Ascending aorta (tissue), 2 donors: Measurements from ENCODE around the gene SZT2. TPM values are rescaled to one million over a fixed set of nuclear protein-coding genes. Genes with fewer than 3 reads are reported as not detected.

Source experiments
- DNase-seq, 2 donors: peaks; one replicate each; pipeline ENCODE4 v3.0.0-alpha.2; 2019; ENCODE audit warnings: low spot score in 2 of 2
- H3K27ac ChIP-seq, 2 donors: fragments of 200-600 bp; sonication (generic); one replicate each; pipeline ENCODE4 v1.5.1; 2016 to 2017; ENCODE audit warnings: mild to moderate bottlenecking in 1 of 2
- H3K27me3 ChIP-seq: fragments of 200-600 bp; sonication (generic); one replicate; pipeline ENCODE4 v1.5.1; 2017
- H3K36me3 ChIP-seq, 2 donors: fragments of 200-600 bp; sonication (generic); one replicate each; pipeline ENCODE4 v1.5.1; 2016
- H3K4me1 ChIP-seq, 2 donors: fragments of 200-600 bp; sonication (generic); one replicate each; pipeline ENCODE4 v1.5.1; 2016 to 2017; ENCODE audit warnings: mild to moderate bottlenecking in 1 of 2
- H3K4me3 ChIP-seq, 2 donors: fragments of 200-600 bp; sonication (generic); one replicate each; pipeline ENCODE4 v1.5.1; 2016 to 2017; ENCODE audit warnings: mild to moderate bottlenecking in 1 of 2
- H3K9me3 ChIP-seq, 2 donors: fragments of 200-600 bp; sonication (generic); one replicate each; pipeline ENCODE4 v1.5.1; 2016
- intact Hi-C: fragments of 100-400 bp; cut with DNase I; formaldehyde crosslinking; loops from one replicate; pipeline ENCODE4 v1.15.1; 2023
- total RNA-seq: library from RNA; depleted of rRNA; stranded (reverse); fragments of >200 nt; gene quantifications from one replicate; pipeline ENCODE4 v1.1.0, GENCODE V29; 2016
- TF ChIP-seq, protein P1 (sequence below), 3 experiments: fragments of 200-600 bp in 2 of 3; fragments of 450-650 bp in 1 of 3; sonication (generic) in 2 of 3; IDR thresholded peaks; one replicate each; pipeline ENCODE4 v1.5.1; 2016 to 2019; ENCODE audit warnings: antibody characterized with exemption in 3 of 3, mild to moderate bottlenecking in 1 of 3, moderate library complexity in 1 of 3

Gene SZT2
- total RNA-seq, 1 donor from 2014 or later, result 35.9 TPM

DNA sequence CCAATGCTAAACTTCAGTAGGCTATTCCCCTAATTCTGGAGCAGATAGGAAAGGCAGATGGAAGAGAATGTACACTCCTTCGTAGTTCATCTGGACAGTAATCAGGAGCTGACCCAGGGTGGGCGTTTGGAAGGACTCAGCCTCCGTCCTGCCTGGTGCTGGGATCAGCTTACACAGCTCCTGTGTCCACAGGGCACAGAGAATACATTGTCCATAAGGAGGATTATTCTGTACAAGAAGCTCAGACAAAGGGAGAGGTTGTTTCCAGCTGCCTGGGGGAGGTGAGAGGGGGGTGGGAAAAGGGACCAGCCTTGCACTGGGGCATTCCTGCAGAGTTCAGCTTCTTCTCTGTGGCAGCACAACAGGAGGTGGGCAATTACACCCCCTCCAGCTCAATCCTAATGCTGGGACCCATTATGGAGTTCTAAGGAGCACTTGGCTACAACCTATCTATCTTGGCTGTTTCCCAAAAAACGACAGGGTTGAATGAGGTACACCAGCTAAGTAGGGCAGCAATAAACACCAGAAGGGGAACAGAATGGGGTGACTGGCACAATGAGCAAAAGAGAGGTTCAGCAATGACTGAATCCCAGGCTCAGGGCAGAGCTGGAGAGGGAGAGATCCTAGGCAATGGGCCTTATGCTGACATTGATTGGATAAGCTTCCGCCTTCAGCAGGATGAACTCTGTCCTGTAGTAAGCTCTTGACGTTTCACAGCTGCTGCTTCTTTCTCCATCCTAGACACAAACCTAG is 7.5 kb upstream of the SZT2 start:
- Histone ChIP-seq H3K4me1 (no peaks in the 10 kb centered on the region), H3K4me3 (no peak overlapping the region), H3K36me3 (peaks cover 41 to 67% of the 10 kb centered on the region in 2 donors), H3K27me3 (no peaks in the 10 kb centered on the region), H3K27ac (no peak overlapping the region), H3K9me3 (no peaks in the 10 kb centered on the region)
- intact Hi-C loops, result no loop called here
- DNase-seq, result no peak
- TF ChIP-seq, protein P1, sequence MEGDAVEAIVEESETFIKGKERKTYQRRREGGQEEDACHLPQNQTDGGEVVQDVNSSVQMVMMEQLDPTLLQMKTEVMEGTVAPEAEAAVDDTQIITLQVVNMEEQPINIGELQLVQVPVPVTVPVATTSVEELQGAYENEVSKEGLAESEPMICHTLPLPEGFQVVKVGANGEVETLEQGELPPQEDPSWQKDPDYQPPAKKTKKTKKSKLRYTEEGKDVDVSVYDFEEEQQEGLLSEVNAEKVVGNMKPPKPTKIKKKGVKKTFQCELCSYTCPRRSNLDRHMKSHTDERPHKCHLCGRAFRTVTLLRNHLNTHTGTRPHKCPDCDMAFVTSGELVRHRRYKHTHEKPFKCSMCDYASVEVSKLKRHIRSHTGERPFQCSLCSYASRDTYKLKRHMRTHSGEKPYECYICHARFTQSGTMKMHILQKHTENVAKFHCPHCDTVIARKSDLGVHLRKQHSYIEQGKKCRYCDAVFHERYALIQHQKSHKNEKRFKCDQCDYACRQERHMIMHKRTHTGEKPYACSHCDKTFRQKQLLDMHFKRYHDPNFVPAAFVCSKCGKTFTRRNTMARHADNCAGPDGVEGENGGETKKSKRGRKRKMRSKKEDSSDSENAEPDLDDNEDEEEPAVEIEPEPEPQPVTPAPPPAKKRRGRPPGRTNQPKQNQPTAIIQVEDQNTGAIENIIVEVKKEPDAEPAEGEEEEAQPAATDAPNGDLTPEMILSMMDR (IDR thresholded peaks at IDR 0.05), result no peak

DNA sequence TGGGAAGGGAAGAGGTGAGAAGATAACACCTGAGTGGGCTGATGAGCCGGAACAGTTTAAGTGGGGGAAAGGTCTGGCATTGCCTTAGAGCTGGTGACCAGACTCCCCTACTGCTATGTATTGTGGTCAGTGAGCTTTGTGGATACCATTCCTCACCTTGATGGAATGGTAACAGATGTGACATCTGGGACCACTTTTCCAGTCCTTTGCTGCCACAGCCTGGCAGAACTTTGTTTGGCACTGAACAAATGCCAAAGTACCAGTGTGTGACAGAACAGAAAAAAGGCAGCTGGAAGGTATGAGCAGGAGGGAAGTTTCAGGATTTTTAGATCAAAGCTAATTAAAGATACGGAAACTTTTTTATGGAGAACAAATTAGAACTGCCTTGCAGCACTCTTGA is 6.2 kb upstream of the SZT2 start:
- no peak overlapping the region for H3K27ac ChIP-seq
- no peak overlapping the region for H3K4me3 ChIP-seq
- peaks cover 46 to 69% of the 10 kb centered on the region in 2 donors for H3K36me3 ChIP-seq

DNA sequence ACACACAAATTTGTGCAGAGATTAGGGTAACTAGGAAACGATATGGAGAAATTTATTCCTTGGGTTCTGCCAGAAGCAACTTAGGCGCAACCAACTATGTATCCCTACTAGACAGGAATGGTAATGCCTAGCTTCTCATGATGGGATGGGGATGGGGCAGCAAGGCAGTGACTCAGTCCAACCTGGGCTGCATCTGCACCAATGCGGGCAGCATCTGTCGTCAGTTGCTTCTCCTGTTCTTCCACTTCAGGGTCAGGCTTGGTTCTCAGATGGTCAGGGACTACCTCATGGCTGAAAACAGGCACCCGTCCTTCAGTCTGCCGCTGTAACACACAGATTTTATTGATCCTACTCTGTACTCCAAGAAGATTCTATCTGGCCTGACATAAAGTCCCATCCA is 3.0 kb upstream of the SZT2 start:
- TF ChIP-seq, protein P1 (IDR thresholded peaks at IDR 0.05), result no peak
- DNase-seq, result no peak
- intact Hi-C loops, result no loop called here
- Histone ChIP-seq H3K9me3 (no peaks in the 10 kb centered on the region), H3K4me3 (no peak overlapping the region), H3K36me3 (peaks cover 46 to 62% of the 10 kb centered on the region in 2 donors), H3K27me3 (no peaks in the 10 kb centered on the region), H3K4me1 (peaks cover 18 to 25% of the 10 kb centered on the region in 2 donors), H3K27ac (no peak overlapping the region)

More for the DNA sequence above, 6.2 kb upstream of the SZT2 start:
- TF ChIP-seq, protein P1 (IDR thresholded peaks at IDR 0.05), result peak in 1 of 3 experiments; percentile 6
- DNase-seq, result no peak
- no peaks in the 10 kb centered on the region for H3K27me3 ChIP-seq
- intact Hi-C loops, result no loop called here
- peaks cover 7 to 11% of the 10 kb centered on the region in 2 donors for H3K4me1 ChIP-seq
- H3K9me3 ChIP-seq, result no peaks in the 10 kb centered on the region

DNA sequence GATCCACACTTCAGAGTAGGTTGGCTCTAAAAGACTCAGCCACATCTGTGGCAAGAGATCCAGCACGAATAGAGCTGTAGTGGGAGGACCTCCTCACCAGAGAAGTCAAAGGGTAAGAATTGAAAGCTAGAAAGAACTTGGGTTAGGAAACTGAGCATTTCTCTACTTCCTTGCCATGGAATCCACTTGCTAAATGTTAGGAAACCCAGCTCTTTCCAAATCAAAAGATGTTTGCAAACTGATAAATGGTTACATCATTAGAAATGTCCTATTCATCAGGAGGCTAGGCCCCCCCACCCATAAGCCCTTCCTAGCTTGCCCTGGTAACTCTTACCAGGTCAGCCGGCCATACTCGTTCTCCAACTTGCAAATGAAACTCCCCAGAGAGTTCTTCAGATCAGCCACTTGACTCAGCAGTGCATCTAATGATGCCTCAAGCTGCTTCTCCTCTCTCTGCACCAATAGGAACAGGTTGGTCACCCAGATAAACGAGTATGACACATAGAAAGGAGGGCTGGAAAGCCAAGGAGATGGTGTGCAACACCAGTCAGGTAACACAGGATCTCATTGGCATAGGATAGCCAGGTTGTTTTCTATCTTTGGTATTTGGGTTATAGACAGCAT is 1.6 kb upstream of the SZT2 start:
- H3K4me1 ChIP-seq, result peaks cover 18 to 25% of the 10 kb centered on the region in 2 donors
- intact Hi-C loops, result loop anchor here (2.0 kb wide), 1 partner anchor 39 kb away; no protein-coding TSS in a partner anchor
- peaks cover 44 to 48% of the 10 kb centered on the region in 2 donors for H3K36me3 ChIP-seq
- H3K27me3 ChIP-seq, result no peaks in the 10 kb centered on the region
- DNase-seq, result no peak
- peak overlapping the region; percentile 79 to 92 for H3K4me3 ChIP-seq
- no peaks in the 10 kb centered on the region for H3K9me3 ChIP-seq
- peak overlapping the region in 1 of 2 donors; percentile 86 for H3K27ac ChIP-seq
- TF ChIP-seq, protein P1 (IDR thresholded peaks at IDR 0.05), result no peak

DNA sequence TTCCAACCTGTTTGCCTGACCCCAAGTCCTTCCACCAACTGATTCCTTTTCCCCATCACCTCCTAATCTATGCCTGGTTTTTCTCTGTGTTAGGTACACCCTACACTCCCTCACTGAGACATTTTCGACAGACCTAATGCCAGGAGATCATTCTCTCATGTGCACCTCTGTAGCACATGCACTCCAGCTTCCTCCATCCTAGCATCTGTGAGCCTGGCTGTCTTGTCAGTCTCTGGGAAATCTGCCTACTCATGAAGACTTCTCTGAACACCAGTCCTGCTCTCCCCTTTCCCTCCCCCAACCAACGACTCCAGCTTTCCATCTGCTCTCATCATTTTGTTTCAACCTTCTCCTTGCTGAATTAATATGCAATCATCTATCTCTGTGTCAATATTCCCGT is 1.1 kb upstream of the SZT2 start:
- Histone ChIP-seq H3K27me3 (no peaks in the 10 kb centered on the region), H3K4me3 (peak overlapping the region; percentile 79 to 92), H3K9me3 (no peaks in the 10 kb centered on the region), H3K27ac (peak overlapping the region; percentile 86 to 90), H3K36me3 (peaks cover 39 to 43% of the 10 kb centered on the region in 2 donors), H3K4me1 (peaks cover 18 to 25% of the 10 kb centered on the region in 2 donors)
- TF ChIP-seq, protein P1 (IDR thresholded peaks at IDR 0.05), result no peak
- DNase-seq, result no peak
- intact Hi-C loops, result loop anchor here (1.0 to 2.0 kb wide), 3 partner anchors 20 to 40 kb away; partner anchors contain the start of genes CDC20 and ELOVL1
